Breast epithelium (tissue), 3 donors: ENCODE data around the gene KLF3.

Experiments
- POLR2A ChIP-seq: fragments of 450-650 bp; IDR thresholded peaks from one replicate; pipeline ENCODE4 v1.6.1; 2016; ENCODE audit warnings: antibody characterized with exemption, mild to moderate bottlenecking, moderate library complexity
- TF ChIP-seq, protein P1 (sequence below), 3 donors: fragments of 450-650 bp; IDR thresholded peaks; one replicate each; pipeline ENCODE4 v1.5.1; 2016 to 2017; ENCODE audit warnings: antibody characterized with exemption in 3 of 3, mild to moderate bottlenecking in 3 of 3, moderate library complexity in 3 of 3

DNA sequence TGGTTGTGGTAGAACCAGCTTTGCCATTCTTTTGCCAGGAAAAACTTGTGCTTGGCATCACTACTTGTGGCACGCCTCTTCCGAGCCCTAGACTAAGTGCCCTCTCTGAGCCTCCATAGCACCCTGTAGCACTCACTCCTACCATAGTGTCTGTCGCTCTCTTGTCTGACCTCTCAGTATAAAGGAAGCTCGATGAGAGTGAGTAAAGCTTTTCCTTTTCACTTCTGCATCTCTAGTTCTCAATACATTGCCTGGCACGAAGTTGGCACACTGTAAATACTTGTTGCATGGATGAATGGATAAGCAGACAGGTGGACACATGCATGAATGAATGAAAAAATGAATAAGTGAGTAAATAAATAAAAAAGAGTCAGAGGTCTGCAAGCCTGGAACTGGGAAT, 70.4 kb downstream of the KLF3 start:
- TF ChIP-seq, protein P1, sequence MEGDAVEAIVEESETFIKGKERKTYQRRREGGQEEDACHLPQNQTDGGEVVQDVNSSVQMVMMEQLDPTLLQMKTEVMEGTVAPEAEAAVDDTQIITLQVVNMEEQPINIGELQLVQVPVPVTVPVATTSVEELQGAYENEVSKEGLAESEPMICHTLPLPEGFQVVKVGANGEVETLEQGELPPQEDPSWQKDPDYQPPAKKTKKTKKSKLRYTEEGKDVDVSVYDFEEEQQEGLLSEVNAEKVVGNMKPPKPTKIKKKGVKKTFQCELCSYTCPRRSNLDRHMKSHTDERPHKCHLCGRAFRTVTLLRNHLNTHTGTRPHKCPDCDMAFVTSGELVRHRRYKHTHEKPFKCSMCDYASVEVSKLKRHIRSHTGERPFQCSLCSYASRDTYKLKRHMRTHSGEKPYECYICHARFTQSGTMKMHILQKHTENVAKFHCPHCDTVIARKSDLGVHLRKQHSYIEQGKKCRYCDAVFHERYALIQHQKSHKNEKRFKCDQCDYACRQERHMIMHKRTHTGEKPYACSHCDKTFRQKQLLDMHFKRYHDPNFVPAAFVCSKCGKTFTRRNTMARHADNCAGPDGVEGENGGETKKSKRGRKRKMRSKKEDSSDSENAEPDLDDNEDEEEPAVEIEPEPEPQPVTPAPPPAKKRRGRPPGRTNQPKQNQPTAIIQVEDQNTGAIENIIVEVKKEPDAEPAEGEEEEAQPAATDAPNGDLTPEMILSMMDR (IDR thresholded peaks at IDR 0.05): no peak
- no peak for TF ChIP-seq POLR2A
